GM19397 (cell line): Measurements from ENCODE around the gene B4GALT7.
"Not testable (repeated sequence)": the region's sequence is repeated elsewhere in the genome, so short reads cannot be mapped to it uniquely, and the experiment has no call there.

ENCODE experiments used
- ATAC-seq: cut with Tn5 transposase; IDR thresholded peaks from one replicate; pipeline ENCODE4 v1.9.1; 2021; ENCODE audit warnings: mild to moderate bottlenecking, moderate library complexity; ENCODE audit not compliant: unreplicated experiment

Gene B4GALT7

GRCh38 chr5:177608243-177609075, 8.5 kb downstream of the B4GALT7 start:
- ATAC-seq: no peak

DNA sequence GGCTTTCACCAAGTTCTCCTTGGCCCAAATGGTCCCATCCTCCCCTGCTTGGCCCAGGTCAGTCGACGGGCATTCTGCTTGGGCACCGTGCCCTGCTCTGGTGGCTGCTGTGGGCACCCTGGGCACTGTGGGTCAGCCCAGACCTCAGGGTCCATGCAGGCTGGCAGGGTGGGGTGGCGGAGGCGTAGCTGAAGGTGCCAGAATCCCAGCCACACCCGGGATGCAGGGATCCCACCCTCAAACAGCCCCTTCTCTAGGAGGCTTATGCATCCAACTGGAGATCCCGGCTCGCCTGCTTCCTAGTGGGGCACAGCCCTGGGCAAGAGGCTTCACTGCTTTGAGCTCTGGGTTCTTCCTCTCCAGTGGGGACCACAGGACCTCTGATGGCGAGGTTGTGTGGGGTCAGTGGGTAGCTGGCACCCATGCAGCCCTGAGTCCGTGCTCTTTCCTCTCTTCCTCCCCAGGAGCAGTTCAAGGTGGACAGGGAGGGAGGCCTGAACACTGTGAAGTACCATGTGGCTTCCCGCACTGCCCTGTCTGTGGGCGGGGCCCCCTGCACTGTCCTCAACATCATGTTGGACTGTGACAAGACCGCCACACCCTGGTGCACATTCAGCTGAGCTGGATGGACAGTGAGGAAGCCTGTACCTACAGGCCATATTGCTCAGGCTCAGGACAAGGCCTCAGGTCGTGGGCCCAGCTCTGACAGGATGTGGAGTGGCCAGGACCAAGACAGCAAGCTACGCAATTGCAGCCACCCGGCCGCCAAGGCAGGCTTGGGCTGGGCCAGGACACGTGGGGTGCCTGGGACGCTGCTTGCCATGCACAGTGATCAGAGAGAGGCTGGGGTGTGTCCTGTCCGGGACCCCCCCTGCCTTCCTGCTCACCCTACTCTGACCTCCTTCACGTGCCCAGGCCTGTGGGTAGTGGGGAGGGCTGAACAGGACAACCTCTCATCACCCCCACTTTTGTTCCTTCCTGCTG, 9.4 kb downstream of the B4GALT7 start:
- no peak for ATAC-seq

DNA sequence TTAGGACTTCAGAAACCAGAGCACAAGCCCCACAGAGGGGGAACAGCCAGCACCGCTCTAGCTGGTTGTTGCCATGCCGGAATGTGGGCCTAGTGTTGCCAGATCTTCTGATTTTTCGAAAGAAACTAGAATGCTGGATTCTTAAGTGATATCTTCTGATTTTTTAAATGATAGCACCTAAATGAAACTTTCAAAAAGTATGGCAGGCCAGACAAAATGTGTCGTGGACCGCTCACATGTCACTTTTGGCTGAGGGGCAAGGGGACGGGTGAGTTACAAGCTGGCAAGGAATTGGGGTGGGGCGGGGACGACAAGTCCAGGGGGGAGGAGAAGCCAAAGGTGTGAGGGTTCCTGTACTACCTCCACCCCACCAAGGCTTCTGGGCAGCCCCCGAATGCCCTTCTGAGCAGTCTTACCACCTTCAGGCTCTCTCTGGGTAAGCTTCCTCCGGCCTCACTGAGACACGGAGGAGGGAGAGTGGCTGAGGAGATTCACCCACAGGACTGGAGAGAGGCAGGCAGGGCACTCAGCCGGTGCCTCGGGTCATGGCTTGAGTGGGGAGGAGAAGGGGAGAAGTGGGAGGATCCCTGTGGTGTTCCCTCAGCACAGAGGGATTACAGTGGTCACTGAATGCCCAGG, 10.3 kb downstream of the B4GALT7 start:
- ATAC-seq: no peak

DNA sequence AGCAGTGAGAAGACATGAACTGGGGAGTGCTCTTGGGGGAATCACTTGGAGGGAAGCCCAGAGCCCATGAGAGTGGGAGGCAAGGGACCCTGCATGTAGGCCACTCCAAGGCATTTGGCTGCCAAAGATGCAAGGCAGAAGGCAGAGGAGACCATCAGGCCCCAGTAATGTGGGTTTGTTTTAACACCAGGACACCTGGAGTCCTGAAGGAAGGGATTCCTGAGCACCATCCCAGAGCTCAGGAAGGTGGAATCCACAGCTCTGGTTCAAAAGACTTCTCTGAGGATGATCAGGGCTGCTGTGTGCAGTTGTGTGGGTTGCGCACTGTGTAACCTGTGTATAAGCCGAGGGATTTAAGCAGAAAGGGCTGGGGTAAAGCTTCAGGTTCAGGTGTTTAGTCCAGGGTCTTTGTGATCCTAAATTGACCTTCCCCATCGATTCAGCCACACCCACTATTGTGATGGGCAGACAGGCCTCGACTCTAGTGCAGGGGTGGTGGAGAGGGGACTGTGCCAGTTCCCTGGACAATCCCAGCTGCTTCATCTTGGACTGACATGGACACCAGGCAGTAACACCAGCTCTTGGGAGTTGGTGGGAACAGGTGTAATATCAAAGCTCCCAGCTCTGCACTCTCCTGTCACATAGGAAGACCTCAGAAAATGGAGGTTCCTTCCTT, 11.0 kb downstream of the B4GALT7 start:
- no peak for ATAC-seq

- ATAC-seq: no peak
Measured at GRCh38 chr5:177611446-177612214, 11.7 kb downstream of the B4GALT7 start.

GRCh38 chr5:177612215-177612673, 12.3 kb downstream of the B4GALT7 start:
- no peak for ATAC-seq

GRCh38 chr5:177620560-177620959, 20.6 kb downstream of the B4GALT7 start:
- ATAC-seq: no peak

DNA sequence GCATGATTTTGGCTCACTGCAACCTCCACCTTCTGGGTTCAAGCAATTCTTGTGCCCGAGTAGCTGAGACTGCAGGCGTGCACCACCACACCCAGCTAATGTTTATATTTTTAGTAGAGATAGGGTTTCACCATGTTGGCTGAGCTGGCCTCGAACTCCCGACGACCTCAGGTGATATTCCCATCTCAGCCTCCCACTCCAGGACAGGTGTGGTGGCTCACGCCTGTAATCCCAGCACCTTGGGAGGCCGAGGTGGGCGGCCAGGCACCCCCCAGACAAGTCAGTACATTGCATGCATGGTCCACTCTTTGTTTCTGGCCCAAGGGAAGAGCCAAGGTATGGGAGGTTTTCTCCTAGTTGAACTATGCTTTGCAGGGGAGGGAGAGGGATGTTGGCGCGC, 24.2 kb downstream of the B4GALT7 start:
- not testable (repeated sequence) for ATAC-seq

DNA sequence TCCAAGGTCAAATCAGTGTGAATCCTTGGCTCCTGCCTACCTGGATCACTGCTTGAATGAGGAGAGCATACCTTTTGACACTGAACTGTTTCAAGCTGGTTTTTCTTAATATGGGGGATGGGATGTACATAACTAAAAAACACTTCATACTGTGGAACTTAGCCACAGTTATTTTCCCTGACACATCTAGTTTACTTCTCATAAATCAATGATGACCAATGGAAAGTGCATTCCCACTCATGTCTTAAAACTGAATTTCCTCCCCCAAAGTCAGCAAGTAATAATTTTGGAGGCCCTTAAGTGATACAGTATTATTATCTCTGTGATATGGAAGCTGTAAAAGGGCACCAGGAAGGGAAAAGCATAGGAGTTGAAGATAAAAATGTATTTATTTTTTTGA, 30.3 kb downstream of the B4GALT7 start:
- ATAC-seq: not testable (repeated sequence)

DNA sequence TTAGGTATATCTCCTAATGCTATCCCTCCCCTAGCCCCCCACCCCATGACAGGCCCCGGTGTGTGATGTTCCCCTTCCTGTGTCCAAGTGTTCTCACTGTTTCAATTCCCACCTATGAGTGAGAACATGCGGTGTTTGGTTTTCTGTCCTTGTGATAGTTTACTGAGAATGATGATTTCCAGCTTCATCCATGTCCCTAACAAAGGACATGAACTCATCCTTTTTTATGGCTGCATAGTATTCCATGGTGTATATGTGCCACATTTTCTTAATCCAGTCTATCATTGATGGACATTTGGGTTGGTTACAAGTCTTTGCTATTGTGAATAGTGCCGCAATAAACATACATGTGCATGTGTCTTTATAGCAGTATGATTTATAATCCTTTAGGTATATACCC, 35.0 kb downstream of the B4GALT7 start:
- not testable (repeated sequence) for ATAC-seq

DNA sequence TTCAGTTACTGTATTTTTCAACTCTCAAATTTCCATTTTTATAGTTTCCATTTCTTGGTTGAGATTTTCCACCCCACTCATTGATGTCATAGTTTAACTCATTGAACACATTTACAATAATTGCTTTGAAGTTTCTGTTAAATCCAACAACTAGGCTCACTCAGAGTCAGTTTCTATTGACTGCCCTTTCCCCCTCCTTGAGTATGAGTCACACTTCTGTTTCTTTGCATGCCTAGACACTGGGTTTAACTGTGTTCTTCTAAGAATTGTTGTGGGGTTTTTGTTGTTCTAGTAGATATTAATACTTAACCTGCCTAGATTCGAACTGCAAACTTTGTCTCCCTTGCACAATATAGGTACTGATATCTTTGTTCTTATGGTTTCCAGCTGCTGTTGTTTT, 45.5 kb downstream of the B4GALT7 start:
- ATAC-seq: not testable (repeated sequence)

DNA sequence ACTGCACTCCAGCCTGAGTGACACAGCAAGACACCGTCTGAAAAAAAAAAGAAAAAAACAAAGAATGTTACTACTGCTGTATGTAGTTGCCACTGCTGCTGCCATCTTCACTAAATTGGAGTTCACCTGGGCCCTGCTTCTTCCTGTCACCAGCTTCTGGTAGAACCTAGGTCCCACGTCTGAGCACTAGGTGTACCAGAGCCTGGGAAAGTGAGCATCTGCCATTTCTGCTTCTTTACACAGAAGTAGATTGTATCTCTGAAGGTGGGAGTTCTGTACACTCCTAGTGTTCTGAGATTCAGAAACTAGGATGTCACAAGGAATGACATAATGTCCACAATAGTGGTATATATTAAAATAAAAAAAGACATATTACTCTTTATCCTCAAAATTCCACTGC, 51.3 kb downstream of the B4GALT7 start:
- ATAC-seq: not testable (repeated sequence)

GRCh38 chr5:177657846-177658245, 57.9 kb downstream of the B4GALT7 start:
- not testable (repeated sequence) for ATAC-seq

DNA sequence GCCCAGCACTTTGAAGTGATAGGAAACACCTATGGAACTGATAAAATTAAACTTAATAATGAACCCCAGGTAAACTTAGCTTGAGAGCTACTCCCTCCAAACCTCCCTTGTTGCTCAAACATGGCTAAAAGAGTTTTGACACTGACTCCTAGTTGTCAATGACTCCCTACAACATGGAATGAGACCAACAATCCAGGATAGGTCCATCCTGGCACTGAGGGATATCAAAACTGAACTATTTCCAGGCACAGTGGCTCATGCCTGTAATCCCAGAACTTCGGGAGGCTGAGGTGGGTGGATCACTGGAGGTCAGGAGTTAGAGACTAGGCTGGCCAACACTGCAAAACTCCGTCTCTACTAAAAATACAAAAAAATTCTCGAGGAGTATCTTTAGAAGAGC, 58.6 kb downstream of the B4GALT7 start:
- ATAC-seq: not testable (repeated sequence)
